Measurements from ENCODE around the gene VANGL1. TPM values are rescaled to one million over a fixed set of nuclear protein-coding genes. Genes with fewer than 3 reads are reported as not detected.

Gene VANGL1
- total and polyA plus RNA-seq, 12 donors, result 2.0 to 19.1 (median 10.6) TPM

DNA sequence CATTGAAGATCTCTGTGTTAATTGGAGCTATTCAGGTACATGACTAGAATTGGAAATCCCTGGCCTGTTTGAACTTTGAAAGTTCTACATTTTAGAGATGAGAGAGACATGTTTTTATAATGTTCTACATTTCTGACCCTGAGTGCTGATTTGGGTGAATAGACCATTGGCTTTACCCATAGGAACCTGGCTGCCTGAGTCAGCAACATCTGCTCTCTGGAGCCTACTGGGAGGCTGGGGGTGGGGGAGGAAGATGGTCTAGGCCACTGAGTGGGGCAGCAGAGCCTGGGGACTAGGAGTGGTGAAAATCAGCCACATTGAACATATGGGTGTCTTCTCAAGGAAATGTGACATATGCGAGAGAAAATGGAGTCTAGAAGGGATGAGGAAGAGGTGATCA is 1.4 kb upstream of the VANGL1 start:
- Histone ChIP-seq H3K27ac (no peak overlapping the region), H3K9me3 (replicated peaks in 1 of 3) (no peaks in the 10 kb centered on the region), H3K27me3 (no peaks in the 10 kb centered on the region), H3K36me3 (replicated peaks in 1 of 2) (no peaks in the 10 kb centered on the region), H3K4me1 (replicated peaks in 1 of 2) (no peaks in the 10 kb centered on the region), H3K4me3 (no peak overlapping the region)
- intact Hi-C loops (cut with DNase I), result no loop called here
- no peak for TF ChIP-seq POLR2A (IDR thresholded peaks at IDR 0.05)
- TF ChIP-seq, protein P1, sequence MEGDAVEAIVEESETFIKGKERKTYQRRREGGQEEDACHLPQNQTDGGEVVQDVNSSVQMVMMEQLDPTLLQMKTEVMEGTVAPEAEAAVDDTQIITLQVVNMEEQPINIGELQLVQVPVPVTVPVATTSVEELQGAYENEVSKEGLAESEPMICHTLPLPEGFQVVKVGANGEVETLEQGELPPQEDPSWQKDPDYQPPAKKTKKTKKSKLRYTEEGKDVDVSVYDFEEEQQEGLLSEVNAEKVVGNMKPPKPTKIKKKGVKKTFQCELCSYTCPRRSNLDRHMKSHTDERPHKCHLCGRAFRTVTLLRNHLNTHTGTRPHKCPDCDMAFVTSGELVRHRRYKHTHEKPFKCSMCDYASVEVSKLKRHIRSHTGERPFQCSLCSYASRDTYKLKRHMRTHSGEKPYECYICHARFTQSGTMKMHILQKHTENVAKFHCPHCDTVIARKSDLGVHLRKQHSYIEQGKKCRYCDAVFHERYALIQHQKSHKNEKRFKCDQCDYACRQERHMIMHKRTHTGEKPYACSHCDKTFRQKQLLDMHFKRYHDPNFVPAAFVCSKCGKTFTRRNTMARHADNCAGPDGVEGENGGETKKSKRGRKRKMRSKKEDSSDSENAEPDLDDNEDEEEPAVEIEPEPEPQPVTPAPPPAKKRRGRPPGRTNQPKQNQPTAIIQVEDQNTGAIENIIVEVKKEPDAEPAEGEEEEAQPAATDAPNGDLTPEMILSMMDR (IDR thresholded peaks at IDR 0.05), result no peak
- no peak for DNase-seq
- WGBS, 4 donors, result 88 to 100% (median 98%) methylated on average over 1 of the region's 1 CpG

GRCh38 chr1:115642168-115643072 is 650 bp downstream of the VANGL1 start:
- peak overlapping the region in 4 of 5 donors; percentile 48 to 77 (median 68) for H3K27ac ChIP-seq
- no peaks in the 10 kb centered on the region for H3K9me3 ChIP-seq (replicated peaks in 1 of 3)
- H3K4me1 ChIP-seq (replicated peaks in 1 of 2), result peaks cover 5 to 19% of the 10 kb centered on the region in 2 donors

GRCh38 chr1:115643225-115643624 is 1.5 kb downstream of the VANGL1 start:
- 57 to 64% (median 59%) methylated on average over 4 of the region's 4 CpGs for WGBS, 4 donors
- peak overlapping the region in 1 of 4 donors; percentile 94 for H3K4me3 ChIP-seq
- H3K4me1 ChIP-seq (replicated peaks in 1 of 2), result peaks cover 5 to 19% of the 10 kb centered on the region in 2 donors
- TF ChIP-seq, protein P1 (IDR thresholded peaks at IDR 0.05), result no peak
- no peak for TF ChIP-seq POLR2A (IDR thresholded peaks at IDR 0.05)
- H3K27me3 ChIP-seq, result no peaks in the 10 kb centered on the region
- H3K9me3 ChIP-seq (replicated peaks in 1 of 3), result no peaks in the 10 kb centered on the region
- intact Hi-C loops (cut with DNase I), result no loop called here
- no peaks in the 10 kb centered on the region for H3K36me3 ChIP-seq (replicated peaks in 1 of 2)
- no peak for DNase-seq
- H3K27ac ChIP-seq, result no peak overlapping the region

More at GRCh38 chr1:115642168-115643072, 650 bp downstream of the VANGL1 start:
- WGBS, 4 donors, result 0 to 2% (median 1%) methylated on average over 9 to 78 of the region's 78 CpGs
- intact Hi-C loops (cut with DNase I), result no loop called here
- H3K27me3 ChIP-seq, result no peaks in the 10 kb centered on the region
- no peaks in the 10 kb centered on the region for H3K36me3 ChIP-seq (replicated peaks in 1 of 2)
- peak overlapping the region; percentile 72 to 96 (median 87) for H3K4me3 ChIP-seq
- peak; percentile 45 to 68 (median 53) for DNase-seq
- TF ChIP-seq, protein P1 (IDR thresholded peaks at IDR 0.05), result peak in 1 of 6 experiments; percentile 10
- TF ChIP-seq POLR2A (IDR thresholded peaks at IDR 0.05), result no peak

- Histone ChIP-seq H3K27me3 (no peaks in the 10 kb centered on the region), H3K27ac (no peak overlapping the region), H3K4me3 (no peak overlapping the region), H3K36me3 (replicated peaks in 1 of 2) (no peaks in the 10 kb centered on the region), H3K9me3 (replicated peaks in 1 of 3) (no peaks in the 10 kb centered on the region), H3K4me1 (replicated peaks in 1 of 2) (peaks cover 5 to 19% of the 10 kb centered on the region in 2 donors)
- TF ChIP-seq, protein P1 (IDR thresholded peaks at IDR 0.05), result no peak
- TF ChIP-seq POLR2A (IDR thresholded peaks at IDR 0.05), result no peak
- no peak for DNase-seq
- intact Hi-C loops (cut with DNase I), result no loop called here
- WGBS, 4 donors, result 93 to 100% (median 96%) methylated on average over 1 of the region's 1 CpG
These were observed 1.9 kb downstream of the VANGL1 start for GRCh38 chr1:115643666-115644065.

All from adrenal gland (tissue), 12 donors.